Measurements from ENCODE around the gene MYCBP2.

The MYCBP2 gene

GRCh38 chr13:77029436-77029835, 297.5 kb downstream of the MYCBP2 start:
- Histone ChIP-seq H3K27me3 (ENCODE audit: control insufficient read depth in 1 of 2, insufficient read depth in 2 of 2, low read length in 2 of 2) (no peaks in the 10 kb centered on the region), H3K4me3 (ENCODE audit: low read depth in 1 of 2, low read length in 2 of 2) (no peak overlapping the region), H3K36me3 (ENCODE audit: control insufficient read depth in 1 of 2, insufficient read depth in 2 of 2, low read length in 2 of 2) (no peaks in the 10 kb centered on the region), H3K9me3 (ENCODE audit: control insufficient read depth in 1 of 2, low read length in 2 of 2) (no peaks in the 10 kb centered on the region), H3K4me1 (ENCODE audit: control insufficient read depth in 1 of 2, insufficient read depth in 2 of 2, low read length in 2 of 2) (peaks cover 0 to 11% of the 10 kb centered on the region in 2 donors), H3K9ac (ENCODE audit: low read depth in 1 of 2, low read length in 2 of 2) (no peak overlapping the region), H3K27ac (ENCODE audit: low read depth, low read length) (no peak overlapping the region)

- Histone ChIP-seq H3K4me1 (ENCODE audit: control insufficient read depth in 1 of 2, insufficient read depth in 2 of 2, low read length in 2 of 2) (peaks cover 10 to 22% of the 10 kb centered on the region in 2 donors), H3K9ac (ENCODE audit: low read depth in 1 of 2, low read length in 2 of 2) (no peak overlapping the region), H3K36me3 (ENCODE audit: control insufficient read depth in 1 of 2, insufficient read depth in 2 of 2, low read length in 2 of 2) (no peaks in the 10 kb centered on the region), H3K27ac (ENCODE audit: low read depth, low read length) (no peak overlapping the region), H3K4me3 (ENCODE audit: low read depth in 1 of 2, low read length in 2 of 2) (no peak overlapping the region), H3K9me3 (ENCODE audit: control insufficient read depth in 1 of 2, low read length in 2 of 2) (no peaks in the 10 kb centered on the region), H3K27me3 (ENCODE audit: control insufficient read depth in 1 of 2, insufficient read depth in 2 of 2, low read length in 2 of 2) (no peaks in the 10 kb centered on the region)
Observed at GRCh38 chr13:77028202-77028601, 298.7 kb downstream of the MYCBP2 start.

GRCh38 chr13:77026861-77027621, 299.9 kb downstream of the MYCBP2 start, which contains the start of gene FBXL3:
FBXL3 (minus strand) TSS chr13:77027159; CDS start chr13:77021860, 5,299 bp downstream.
- H3K9me3 ChIP-seq (ENCODE audit: control insufficient read depth in 1 of 2, low read length in 2 of 2), result no peaks in the 10 kb centered on the region
- H3K27ac ChIP-seq (ENCODE audit: low read depth, low read length), result peak within 1 kb of the TSS; percentile 100
- peak within 1 kb of the TSS; percentile 90 to 94 for H3K4me3 ChIP-seq (ENCODE audit: low read depth in 1 of 2, low read length in 2 of 2)
- H3K36me3 ChIP-seq (ENCODE audit: control insufficient read depth in 1 of 2, insufficient read depth in 2 of 2, low read length in 2 of 2), result no peaks in the 10 kb centered on the region
- peaks cover 16 to 29% of the 10 kb centered on the region in 2 donors for H3K4me1 ChIP-seq (ENCODE audit: control insufficient read depth in 1 of 2, insufficient read depth in 2 of 2, low read length in 2 of 2)
- peak within 1 kb of the TSS; percentile 88 to 89 for H3K9ac ChIP-seq (ENCODE audit: low read depth in 1 of 2, low read length in 2 of 2)
- no peaks in the 10 kb centered on the region for H3K27me3 ChIP-seq (ENCODE audit: control insufficient read depth in 1 of 2, insufficient read depth in 2 of 2, low read length in 2 of 2)

GRCh38 chr13:77026255-77026860, 300.5 kb downstream of the MYCBP2 start:
- Histone ChIP-seq H3K9me3 (ENCODE audit: control insufficient read depth in 1 of 2, low read length in 2 of 2) (no peaks in the 10 kb centered on the region), H3K27ac (ENCODE audit: low read depth, low read length) (peak overlapping the region; percentile 100), H3K4me1 (ENCODE audit: control insufficient read depth in 1 of 2, insufficient read depth in 2 of 2, low read length in 2 of 2) (peaks cover 20 to 33% of the 10 kb centered on the region in 2 donors), H3K9ac (ENCODE audit: low read depth in 1 of 2, low read length in 2 of 2) (peak overlapping the region; percentile 88 to 89), H3K4me3 (ENCODE audit: low read depth in 1 of 2, low read length in 2 of 2) (peak overlapping the region; percentile 90 to 94), H3K36me3 (ENCODE audit: control insufficient read depth in 1 of 2, insufficient read depth in 2 of 2, low read length in 2 of 2) (peaks cover 0 to 3% of the 10 kb centered on the region in 2 donors), H3K27me3 (ENCODE audit: control insufficient read depth in 1 of 2, insufficient read depth in 2 of 2, low read length in 2 of 2) (no peaks in the 10 kb centered on the region)

GRCh38 chr13:77022341-77022740, 304.6 kb downstream of the MYCBP2 start:
- no peaks in the 10 kb centered on the region for H3K27me3 ChIP-seq (ENCODE audit: control insufficient read depth in 1 of 2, insufficient read depth in 2 of 2, low read length in 2 of 2)
- no peaks in the 10 kb centered on the region for H3K9me3 ChIP-seq (ENCODE audit: control insufficient read depth in 1 of 2, low read length in 2 of 2)
- H3K27ac ChIP-seq (ENCODE audit: low read depth, low read length), result no peak overlapping the region
- no peak overlapping the region for H3K9ac ChIP-seq (ENCODE audit: low read depth in 1 of 2, low read length in 2 of 2)
- H3K4me1 ChIP-seq (ENCODE audit: control insufficient read depth in 1 of 2, insufficient read depth in 2 of 2, low read length in 2 of 2), result peaks cover 27 to 53% of the 10 kb centered on the region in 2 donors
- no peak overlapping the region for H3K4me3 ChIP-seq (ENCODE audit: low read depth in 1 of 2, low read length in 2 of 2)
- peaks cover 5 to 11% of the 10 kb centered on the region in 2 donors for H3K36me3 ChIP-seq (ENCODE audit: control insufficient read depth in 1 of 2, insufficient read depth in 2 of 2, low read length in 2 of 2)

- Histone ChIP-seq H3K4me1 (ENCODE audit: control insufficient read depth in 1 of 2, insufficient read depth in 2 of 2, low read length in 2 of 2) (peaks cover 27 to 48% of the 10 kb centered on the region in 2 donors), H3K27ac (ENCODE audit: low read depth, low read length) (no peak overlapping the region), H3K27me3 (ENCODE audit: control insufficient read depth in 1 of 2, insufficient read depth in 2 of 2, low read length in 2 of 2) (no peaks in the 10 kb centered on the region), H3K4me3 (ENCODE audit: low read depth in 1 of 2, low read length in 2 of 2) (no peak overlapping the region), H3K9ac (ENCODE audit: low read depth in 1 of 2, low read length in 2 of 2) (no peak overlapping the region), H3K36me3 (ENCODE audit: control insufficient read depth in 1 of 2, insufficient read depth in 2 of 2, low read length in 2 of 2) (peaks cover 16 to 35% of the 10 kb centered on the region in 2 donors), H3K9me3 (ENCODE audit: control insufficient read depth in 1 of 2, low read length in 2 of 2) (no peaks in the 10 kb centered on the region)
Observed at GRCh38 chr13:77019756-77020155, 307.1 kb downstream of the MYCBP2 start.

GRCh38 chr13:77016888-77017623, 309.8 kb downstream of the MYCBP2 start:
- Histone ChIP-seq H3K36me3 (ENCODE audit: control insufficient read depth in 1 of 2, insufficient read depth in 2 of 2, low read length in 2 of 2) (peaks cover 32 to 58% of the 10 kb centered on the region in 2 donors), H3K27me3 (ENCODE audit: control insufficient read depth in 1 of 2, insufficient read depth in 2 of 2, low read length in 2 of 2) (no peaks in the 10 kb centered on the region), H3K9me3 (ENCODE audit: control insufficient read depth in 1 of 2, low read length in 2 of 2) (no peaks in the 10 kb centered on the region), H3K4me3 (ENCODE audit: low read depth in 1 of 2, low read length in 2 of 2) (no peak overlapping the region), H3K9ac (ENCODE audit: low read depth in 1 of 2, low read length in 2 of 2) (no peak overlapping the region), H3K27ac (ENCODE audit: low read depth, low read length) (no peak overlapping the region), H3K4me1 (ENCODE audit: control insufficient read depth in 1 of 2, insufficient read depth in 2 of 2, low read length in 2 of 2) (peaks cover 17 to 31% of the 10 kb centered on the region in 2 donors)

- H3K4me3 ChIP-seq (ENCODE audit: low read depth in 1 of 2, low read length in 2 of 2), result no peak overlapping the region
- H3K36me3 ChIP-seq (ENCODE audit: control insufficient read depth in 1 of 2, insufficient read depth in 2 of 2, low read length in 2 of 2), result peaks cover 31 to 65% of the 10 kb centered on the region in 2 donors
- peaks cover 14 to 27% of the 10 kb centered on the region in 2 donors for H3K4me1 ChIP-seq (ENCODE audit: control insufficient read depth in 1 of 2, insufficient read depth in 2 of 2, low read length in 2 of 2)
- no peak overlapping the region for H3K27ac ChIP-seq (ENCODE audit: low read depth, low read length)
- H3K9me3 ChIP-seq (ENCODE audit: control insufficient read depth in 1 of 2, low read length in 2 of 2), result no peaks in the 10 kb centered on the region
- H3K27me3 ChIP-seq (ENCODE audit: control insufficient read depth in 1 of 2, insufficient read depth in 2 of 2, low read length in 2 of 2), result no peaks in the 10 kb centered on the region
- no peak overlapping the region for H3K9ac ChIP-seq (ENCODE audit: low read depth in 1 of 2, low read length in 2 of 2)
Observed at GRCh38 chr13:77016251-77016812, 310.6 kb downstream of the MYCBP2 start.

- no peak overlapping the region for H3K4me3 ChIP-seq (ENCODE audit: low read depth in 1 of 2, low read length in 2 of 2)
- H3K9me3 ChIP-seq (ENCODE audit: control insufficient read depth in 1 of 2, low read length in 2 of 2), result no peaks in the 10 kb centered on the region
- H3K9ac ChIP-seq (ENCODE audit: low read depth in 1 of 2, low read length in 2 of 2), result no peak overlapping the region
- H3K4me1 ChIP-seq (ENCODE audit: control insufficient read depth in 1 of 2, insufficient read depth in 2 of 2, low read length in 2 of 2), result peaks cover 10 to 17% of the 10 kb centered on the region in 2 donors
- H3K27me3 ChIP-seq (ENCODE audit: control insufficient read depth in 1 of 2, insufficient read depth in 2 of 2, low read length in 2 of 2), result no peaks in the 10 kb centered on the region
- no peak overlapping the region for H3K27ac ChIP-seq (ENCODE audit: low read depth, low read length)
- H3K36me3 ChIP-seq (ENCODE audit: control insufficient read depth in 1 of 2, insufficient read depth in 2 of 2, low read length in 2 of 2), result peaks cover 39 to 77% of the 10 kb centered on the region in 2 donors
Observed at GRCh38 chr13:77014906-77015685, 311.8 kb downstream of the MYCBP2 start.
